GM23338 (cell line): Measurements from ENCODE around the gene ANKRD40. TPM values are rescaled to one million over a fixed set of nuclear protein-coding genes. Genes with fewer than 3 reads are reported as not detected.
"Not testable (repeated sequence)": the region's sequence is repeated elsewhere in the genome, so short reads cannot be mapped to it uniquely, and the experiment has no call there.

Source experiments
- ATAC-seq: fragments of 200-7000 bp; cut with Tn5 transposase; 3 replicates; pipeline ENCODE4 v1.9.1; 2020
- DNase-seq: peaks from one replicate; pipeline ENCODE4 v3.0.0-alpha.2; 2015; ENCODE audit warnings: low spot score
- H2AFZ ChIP-seq: fragments of 200-600 bp; sonication (generic); 2 replicates; pipeline ENCODE4 v1.8.0; 2016; ENCODE audit warnings: antibody characterized with exemption, mild to moderate bottlenecking, moderate library complexity
- H3F3A ChIP-seq: fragments of 200-600 bp; sonication (generic); replicated peaks from 2 replicates; pipeline ENCODE4 v1.8.0; 2017; ENCODE audit warnings: antibody characterized with exemption, mixed run types, low read depth
- H3K27ac ChIP-seq: fragments of 200-600 bp; sonication (generic); 2 replicates; pipeline ENCODE4 v1.6.1; 2016; ENCODE audit warnings: low read depth
- H3K27me3 ChIP-seq: fragments of 200-600 bp; sonication (generic); 2 replicates; pipeline ENCODE4 v1.8.0; 2016; ENCODE audit warnings: mild to moderate bottlenecking, mixed run types, moderate library complexity; ENCODE audit not compliant: insufficient read depth
- H3K36me3 ChIP-seq: fragments of 200-600 bp; sonication (generic); 2 replicates; pipeline ENCODE4 v1.8.0; 2016; ENCODE audit warnings: mild to moderate bottlenecking; ENCODE audit not compliant: insufficient read depth
- H3K4me1 ChIP-seq: fragments of 200-600 bp; sonication (generic); 2 replicates; pipeline ENCODE4 v1.8.0; 2016; ENCODE audit warnings: mild to moderate bottlenecking, moderate library complexity; ENCODE audit not compliant: insufficient read depth
- H3K4me2 ChIP-seq: fragments of 200-600 bp; sonication (generic); 2 replicates; pipeline ENCODE4 v1.7.1; 2017; ENCODE audit warnings: mixed run types
- H3K4me3 ChIP-seq: fragments of 200-600 bp; sonication (generic); 2 replicates; pipeline ENCODE4 v1.6.1; 2016; ENCODE audit warnings: mixed run types
- H3K79me2 ChIP-seq: fragments of 200-600 bp; sonication (generic); replicated peaks from 2 replicates; pipeline ENCODE4 v1.8.0; 2017; ENCODE audit warnings: mild to moderate bottlenecking; ENCODE audit not compliant: insufficient read depth
- H3K9me2 ChIP-seq: fragments of 200-600 bp; sonication (generic); 2 replicates; pipeline ENCODE4 v1.8.0; 2017; ENCODE audit not compliant: insufficient read depth
- H4K20me1 ChIP-seq: fragments of 200-600 bp; sonication (generic); replicated peaks from 2 replicates; pipeline ENCODE4 v1.8.0; 2017; ENCODE audit warnings: mild to moderate bottlenecking; ENCODE audit not compliant: insufficient read depth
- H3K27ac Mint-ChIP-seq: 2 replicates; pipeline ENCODE4 v1.8.0; 2020; ENCODE audit warnings: inconsistent platforms, mild to moderate bottlenecking, moderate library complexity, mixed read lengths
- H3K27me3 Mint-ChIP-seq: 3 replicates; pipeline ENCODE4 v1.8.0; 2022; ENCODE audit warnings: low read depth, mild to moderate bottlenecking, moderate library complexity, mixed read lengths, inconsistent platforms; ENCODE audit not compliant: insufficient read depth, poor library complexity
- H3K36me3 Mint-ChIP-seq: 3 replicates; pipeline ENCODE4 v1.8.0; 2021; ENCODE audit warnings: low read depth, mild to moderate bottlenecking, inconsistent platforms, moderate library complexity, mixed read lengths
- H3K4me1 Mint-ChIP-seq: 3 replicates; pipeline ENCODE4 v1.8.0; 2020; ENCODE audit warnings: mild to moderate bottlenecking, inconsistent platforms, mixed read lengths
- H3K4me3 Mint-ChIP-seq: 3 replicates; pipeline ENCODE4 v1.8.0; 2021; ENCODE audit warnings: moderate library complexity, mild to moderate bottlenecking, inconsistent platforms, mixed read lengths
- H3K9me3 Mint-ChIP-seq: 3 replicates; pipeline ENCODE4 v1.8.0; 2020; ENCODE audit warnings: moderate library complexity, mild to moderate bottlenecking, inconsistent platforms, mixed read lengths
- CREB1 ChIP-seq: fragments of 250-450 bp; sonication (Bioruptor Pico); IDR thresholded peaks from 2 replicates; pipeline ENCODE4 v1.5.0; 2020; ENCODE audit warnings: low read depth, mild to moderate bottlenecking, moderate library complexity
- CTCF ChIP-seq, 2 experiments: fragments of 200-600 bp in 1 of 2; sonication (generic) in 1 of 2; conservative IDR thresholded peaks; 2 replicates each; pipeline versions ENCODE4 v1.5.1 to v1.6.1; 2016 to 2017; ENCODE audit warnings: antibody characterized with exemption in 2 of 2, low read depth in 2 of 2, mild to moderate bottlenecking in 2 of 2, moderate library complexity in 1 of 2
- EZH2 ChIP-seq: fragments of 200-600 bp; sonication (generic); IDR thresholded peaks from one replicate; pipeline ENCODE4 v1.8.0; 2017; ENCODE audit warnings: antibody characterized with exemption, mild to moderate bottlenecking, low read depth; ENCODE audit not compliant: unreplicated experiment
- EZH2phosphoT487 ChIP-seq: fragments of 200-600 bp; sonication (generic); IDR thresholded peaks from one replicate; pipeline ENCODE4 v1.8.1; 2018; ENCODE audit warnings: antibody characterized with exemption; ENCODE audit not compliant: unreplicated experiment
- NANOG ChIP-seq: IDR thresholded peaks from 2 replicates; pipeline ENCODE4 v1.6.1; 2016; ENCODE audit warnings: antibody characterized with exemption, borderline replicate concordance
- POLR2AphosphoS5 ChIP-seq: IDR thresholded peaks from 2 replicates; pipeline ENCODE4 v1.6.1; 2016; ENCODE audit warnings: antibody characterized with exemption, low read depth
- STAT1 ChIP-seq: IDR thresholded peaks from one replicate; pipeline ENCODE4 v1.6.1; 2016; ENCODE audit warnings: antibody characterized with exemption; ENCODE audit not compliant: unreplicated experiment
- ZNF331 ChIP-seq: fragments of 250-450 bp; sonication (Bioruptor Pico); IDR thresholded peaks from 2 replicates; pipeline ENCODE4 v1.5.0; 2020; ENCODE audit warnings: low read depth, mild to moderate bottlenecking, moderate library complexity
- polyA plus RNA-seq: library from polyadenylated mRNA; unstranded; fragments of >200 nt; fragmentation: Nextera tagmentation; extraction: Ambion mirVana; gene quantifications from 2 replicates; pipeline ENCODE4 v1.2.1, GENCODE V29; 2016
- total RNA-seq: library from RNA; depleted of rRNA; stranded (reverse); fragments of >200 nt; shearing (Covaris generic); gene quantifications from 2 replicates; pipeline ENCODE4 v1.2.3, GENCODE V29; 2014

Gene ANKRD40
- total and polyA plus RNA-seq, 2 experiments from 2014 or later: 19.0 to 42.1 TPM

- H3K9me3 Mint-ChIP-seq, H3K4me3 Mint-ChIP-seq, H3K27me3 Mint-ChIP-seq, H3K4me3 ChIP-seq, ATAC-seq, H3K27ac ChIP-seq, H3K27me3 ChIP-seq, H3K36me3 ChIP-seq, DNase-seq, H3K4me2 ChIP-seq, H3K9me2 ChIP-seq, H3F3A ChIP-seq, H2AFZ ChIP-seq, H3K36me3 Mint-ChIP-seq, H3K27ac Mint-ChIP-seq: not testable (repeated sequence)
- Histone ChIP-seq H3K79me2 (peaks cover 100% of the 10 kb centered on the region), H4K20me1 (peaks cover 76% of the 10 kb centered on the region), H3K4me1 (peaks cover 19% of the 10 kb centered on the region)
- peaks cover 23% of the 10 kb centered on the region for H3K4me1 Mint-ChIP-seq
These were observed 16.9 kb upstream of the ANKRD40 start for GRCh38 chr17:50724622-50725021.

GRCh38 chr17:50722746-50723145 lies 15.0 kb upstream of the ANKRD40 start:
- Mint-ChIP-seq H3K4me1 (peaks cover 23% of the 10 kb centered on the region), H3K27ac (peak overlapping the region; percentile 11; the same call in 1 of the 2 replicates), H3K27me3 (peaks cover 7% of the 10 kb centered on the region), H3K9me3 (peaks cover 3% of the 10 kb centered on the region; the same call in 1 of the 3 replicates), H3K4me3 (peak overlapping the region; percentile 99), H3K36me3 (no peaks in the 10 kb centered on the region)
- Histone ChIP-seq H3K27me3 (no peaks in the 10 kb centered on the region), H3K4me3 (peak overlapping the region; percentile 68), H3K4me2 (peak overlapping the region; percentile 89), H3K4me1 (peaks cover 21% of the 10 kb centered on the region), H4K20me1 (peaks cover 61% of the 10 kb centered on the region), H3K79me2 (peaks cover 83% of the 10 kb centered on the region), H3F3A (0 out of 2 replicates have a peak, but pooled peaks cover 4% of the 10 kb centered on the region), H3K9me2 (no peaks in the 10 kb centered on the region), H3K36me3 (no peaks in the 10 kb centered on the region), H3K27ac (no peak overlapping the region), H2AFZ (no peak overlapping the region)
- DNase-seq (no peak), ATAC-seq (no peak)
- TF ChIP-seq POLR2AphosphoS5: no peak
- TF ChIP-seq ZNF331 (CRISPR knock-in tag): no peak

GRCh38 chr17:50721194-50722010 lies 13.7 kb upstream of the ANKRD40 start:
- ATAC-seq: no peak
- no peak overlapping the region for H2AFZ ChIP-seq
- peak overlapping the region; percentile 89 for H3K4me2 ChIP-seq
- H3K4me3 ChIP-seq: peak overlapping the region; percentile 68
- H3K36me3 ChIP-seq: no peaks in the 10 kb centered on the region
- H3K4me1 Mint-ChIP-seq: peaks cover 17% of the 10 kb centered on the region; the same call in 2 of the 3 replicates
- H3F3A ChIP-seq: 0 out of 2 replicates have a peak, but pooled peaks cover 6% of the 10 kb centered on the region
- H3K36me3 Mint-ChIP-seq: no peaks in the 10 kb centered on the region
- no peak for DNase-seq
- H3K27ac ChIP-seq: no peak overlapping the region
- H3K27ac Mint-ChIP-seq: peak overlapping the region; percentile 2; the same call in 1 of the 2 replicates
- peaks cover 7% of the 10 kb centered on the region for H3K27me3 Mint-ChIP-seq
- H3K4me1 ChIP-seq: peaks cover 21% of the 10 kb centered on the region
- no peaks in the 10 kb centered on the region for H3K27me3 ChIP-seq
- peak overlapping the region; percentile 99 for H3K4me3 Mint-ChIP-seq
- H3K9me3 Mint-ChIP-seq: peaks cover 3% of the 10 kb centered on the region; the same call in 1 of the 3 replicates
- peaks cover 49% of the 10 kb centered on the region for H4K20me1 ChIP-seq
- peaks cover 70% of the 10 kb centered on the region for H3K79me2 ChIP-seq
- no peaks in the 10 kb centered on the region for H3K9me2 ChIP-seq
- TF ChIP-seq NANOG (no peak), CREB1 (CRISPR knock-in tag) (no peak), ZNF331 (CRISPR knock-in tag) (no peak), EZH2phosphoT487 (no peak), CTCF (conservative IDR thresholded peaks at IDR 0.05; ENCODE audit: low read depth in 2 of 2) (no peak), STAT1 (no peak), EZH2 (no peak)
